IPS-15b (cell line): ENCODE data around the gene FAM184B.
A peak's percentile ranks its signal among the peaks of the same experiment; 100 is the strongest.

Experiments
- H3K27me3 ChIP-seq: one replicate; pipeline ENCODE4 v1.6.1; 2013; ENCODE audit warnings: low read length; ENCODE audit not compliant: control insufficient read depth, insufficient read depth
- H3K36me3 ChIP-seq: one replicate; pipeline ENCODE4 v1.6.1; 2013; ENCODE audit warnings: low read length; ENCODE audit not compliant: control insufficient read depth, insufficient read depth
- H3K4me1 ChIP-seq: one replicate; pipeline ENCODE4 v1.6.1; 2013; ENCODE audit warnings: mild to moderate bottlenecking, low read length; ENCODE audit not compliant: control insufficient read depth, insufficient read depth
- H3K4me3 ChIP-seq: one replicate; pipeline ENCODE4 v1.5.1; 2013; ENCODE audit warnings: low read depth, low read length
- H3K9ac ChIP-seq: one replicate; pipeline ENCODE4 v1.6.1; 2013; ENCODE audit warnings: low read depth, mild to moderate bottlenecking, low read length
- H3K9me3 ChIP-seq: one replicate; pipeline ENCODE4 v1.6.1; 2013; ENCODE audit warnings: mild to moderate bottlenecking, low read length; ENCODE audit not compliant: control insufficient read depth, insufficient read depth

FAM184B gene

GRCh38 chr4:17614416-17615299 lies 166.8 kb downstream of the FAM184B start, which contains the start of gene MED28:
MED28 (plus strand) TSS chr4:17614641; CDS start chr4:17614655, 14 bp downstream.
- H3K9me3 ChIP-seq: no peaks in the 10 kb centered on the region
- H3K9ac ChIP-seq: peak within 1 kb of the TSS; percentile 99
- no peaks in the 10 kb centered on the region for H3K4me1 ChIP-seq
- H3K36me3 ChIP-seq: peaks cover 15% of the 10 kb centered on the region
- H3K4me3 ChIP-seq: peak within 1 kb of the TSS; percentile 99
- no peaks in the 10 kb centered on the region for H3K27me3 ChIP-seq

GRCh38 chr4:17613761-17614415 lies 167.5 kb downstream of the FAM184B start:
- Histone ChIP-seq H3K9ac (no peak overlapping the region), H3K9me3 (no peaks in the 10 kb centered on the region), H3K4me3 (peak overlapping the region; percentile 99), H3K27me3 (no peaks in the 10 kb centered on the region), H3K36me3 (peaks cover 10% of the 10 kb centered on the region), H3K4me1 (no peaks in the 10 kb centered on the region)

DNA sequence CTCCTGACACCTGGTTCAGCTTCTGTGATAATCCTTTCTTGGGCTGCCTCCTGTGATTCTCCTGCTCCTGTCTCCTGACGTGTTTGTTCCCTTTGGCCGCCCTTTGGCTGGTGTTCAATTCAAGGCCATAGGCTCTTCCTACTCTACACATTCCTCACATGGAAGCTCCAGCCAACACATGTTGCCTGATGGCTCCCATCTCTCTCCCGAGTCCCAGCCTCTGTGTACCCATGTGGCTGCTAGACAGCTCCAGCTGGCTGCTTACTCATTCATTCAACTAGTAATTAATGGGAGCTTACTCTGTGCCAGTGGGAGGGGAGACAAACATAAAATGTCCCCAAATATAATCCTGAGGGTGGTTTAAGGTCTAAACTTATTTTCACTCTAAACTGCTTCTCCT lies 176.2 kb downstream of the FAM184B start:
- peaks cover 6% of the 10 kb centered on the region for H3K36me3 ChIP-seq
- no peaks in the 10 kb centered on the region for H3K9me3 ChIP-seq

DNA sequence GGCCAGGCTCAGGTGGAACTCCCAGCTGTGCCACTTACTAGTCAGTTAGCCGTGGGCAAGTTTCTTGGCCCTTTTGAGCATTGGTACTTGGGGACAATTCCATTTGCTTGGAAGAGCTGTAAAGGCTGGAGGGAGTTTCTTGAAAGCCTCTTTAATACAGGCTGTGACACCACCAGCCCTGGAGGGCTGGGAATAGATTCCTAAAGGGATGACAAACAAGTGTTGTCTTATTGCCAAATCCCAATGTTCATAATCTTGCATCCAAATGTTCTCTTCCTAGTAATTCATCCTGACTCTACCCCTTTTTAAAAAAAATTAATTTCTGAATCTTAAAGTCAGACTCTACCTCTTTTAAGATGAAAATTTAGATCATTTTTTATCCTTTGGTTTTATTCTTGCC lies 181.6 kb downstream of the FAM184B start:
- no peaks in the 10 kb centered on the region for H3K9me3 ChIP-seq
- no peaks in the 10 kb centered on the region for H3K27me3 ChIP-seq
- H3K9ac ChIP-seq: no peak overlapping the region
- H3K4me3 ChIP-seq: no peak overlapping the region
- H3K4me1 ChIP-seq: no peaks in the 10 kb centered on the region
- peaks cover 25% of the 10 kb centered on the region for H3K36me3 ChIP-seq

More for the DNA sequence above, 176.2 kb downstream of the FAM184B start:
- H3K27me3 ChIP-seq: no peaks in the 10 kb centered on the region
- H3K9ac ChIP-seq: no peak overlapping the region
- H3K4me1 ChIP-seq: no peaks in the 10 kb centered on the region
- H3K4me3 ChIP-seq: no peak overlapping the region

DNA sequence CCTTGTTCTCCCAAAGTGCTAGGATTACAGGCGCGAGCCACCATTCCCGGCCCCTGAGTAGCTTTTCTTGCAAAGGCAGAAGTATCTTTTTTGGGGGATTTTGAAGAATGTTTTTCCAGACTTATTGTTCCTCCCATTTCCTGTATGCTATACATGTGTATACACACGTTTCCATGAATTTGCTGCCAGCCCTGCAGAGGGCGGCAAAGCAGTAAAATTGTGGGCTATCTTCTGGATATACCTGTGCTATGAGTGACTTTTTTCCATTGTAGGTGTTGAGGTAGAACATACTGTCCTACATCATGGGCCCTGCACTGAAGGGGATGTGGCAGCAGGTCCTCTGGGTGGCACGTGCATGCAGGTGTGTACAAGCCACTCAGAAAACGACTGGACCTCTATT lies 183.9 kb downstream of the FAM184B start:
- no peak overlapping the region for H3K4me3 ChIP-seq
- no peaks in the 10 kb centered on the region for H3K27me3 ChIP-seq
- H3K9me3 ChIP-seq: no peaks in the 10 kb centered on the region
- H3K9ac ChIP-seq: no peak overlapping the region
- no peaks in the 10 kb centered on the region for H3K4me1 ChIP-seq
- H3K36me3 ChIP-seq: peaks cover 24% of the 10 kb centered on the region

DNA sequence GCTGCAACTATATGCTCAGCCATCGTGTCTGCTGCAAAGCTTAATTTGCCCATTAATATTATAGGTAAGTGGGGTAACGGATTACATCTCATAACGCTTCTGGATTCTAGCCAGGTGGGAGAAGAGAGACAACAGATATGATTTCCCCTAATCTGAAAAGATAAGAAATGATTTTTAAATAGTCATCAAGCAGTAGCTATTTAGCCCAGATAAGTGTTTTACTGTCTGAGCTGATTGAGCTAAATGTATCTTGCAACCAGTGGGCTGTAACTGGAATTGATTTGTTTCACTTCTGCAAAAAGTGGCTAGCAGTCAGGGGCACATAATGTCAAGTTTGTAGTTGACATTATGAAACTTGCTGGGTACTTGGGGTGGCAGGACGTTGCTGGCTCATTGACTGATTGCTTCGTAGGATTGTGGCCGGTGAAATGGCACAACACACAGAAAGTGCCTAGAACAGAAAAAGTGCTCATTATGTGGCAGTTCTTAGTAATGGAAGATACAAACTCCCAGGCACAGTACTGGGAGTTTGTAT lies 185.9 kb downstream of the FAM184B start:
- H3K27me3 ChIP-seq: no peaks in the 10 kb centered on the region
- no peak overlapping the region for H3K9ac ChIP-seq
- no peak overlapping the region for H3K4me3 ChIP-seq
- peaks cover 24% of the 10 kb centered on the region for H3K36me3 ChIP-seq
- no peaks in the 10 kb centered on the region for H3K4me1 ChIP-seq
- H3K9me3 ChIP-seq: no peaks in the 10 kb centered on the region

DNA sequence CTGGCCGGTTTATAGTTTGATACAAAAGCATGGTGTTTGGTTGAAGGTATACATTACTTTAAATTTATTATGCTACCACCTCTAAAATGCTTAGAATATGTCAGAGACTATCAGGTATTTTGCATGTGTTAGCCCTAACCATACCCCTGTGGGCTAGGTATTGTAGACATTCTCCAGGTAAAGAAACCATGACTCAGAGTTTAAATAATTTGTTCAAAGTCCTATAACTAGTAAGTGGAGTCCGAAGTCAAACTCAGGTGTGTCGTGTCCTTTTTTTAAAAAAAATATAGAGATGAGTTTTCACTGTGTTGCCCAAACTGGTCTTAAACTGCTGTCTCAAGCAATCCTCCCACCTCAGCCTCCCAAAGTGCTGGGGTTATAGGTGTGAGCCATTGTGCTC lies 192.1 kb downstream of the FAM184B start:
- Histone ChIP-seq H3K9me3 (no peaks in the 10 kb centered on the region), H3K27me3 (no peaks in the 10 kb centered on the region), H3K36me3 (peaks cover 15% of the 10 kb centered on the region), H3K9ac (no peak overlapping the region), H3K4me1 (no peaks in the 10 kb centered on the region), H3K4me3 (no peak overlapping the region)

DNA sequence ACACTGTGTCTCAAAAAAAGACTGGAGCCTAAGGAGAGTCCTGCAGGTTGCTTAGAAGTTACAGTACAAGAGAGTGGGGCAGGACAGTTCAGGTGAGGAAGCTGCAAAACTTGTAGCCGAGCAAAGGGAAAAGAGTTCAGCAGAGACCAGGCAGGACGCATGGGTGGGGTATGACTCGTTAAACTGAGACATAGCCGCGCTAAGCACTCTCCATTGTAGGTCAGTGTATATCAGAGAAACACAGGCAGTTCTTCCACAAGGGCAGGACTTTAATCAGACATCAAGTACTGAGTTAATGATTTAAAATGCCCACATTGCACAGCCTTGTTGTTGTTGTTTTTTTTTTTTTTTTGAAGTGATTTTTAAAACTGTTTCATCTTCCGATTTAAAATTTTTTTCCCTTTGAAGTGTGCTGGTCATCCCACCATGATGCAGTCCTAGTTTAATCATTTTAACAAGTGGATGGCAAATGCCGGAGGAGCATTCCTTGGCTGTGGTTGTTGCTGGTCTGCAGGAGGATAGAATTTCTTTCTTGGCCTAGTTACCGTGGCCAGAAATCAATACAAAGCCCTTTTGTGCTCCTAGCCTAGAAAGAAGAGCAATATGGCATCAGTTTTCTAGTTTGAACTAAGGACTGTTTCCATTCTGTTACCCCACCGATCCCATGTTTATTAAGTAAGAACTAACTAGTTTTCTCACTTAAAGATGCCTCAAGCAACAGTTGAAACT lies 194.2 kb downstream of the FAM184B start:
- no peaks in the 10 kb centered on the region for H3K9me3 ChIP-seq
- no peak overlapping the region for H3K9ac ChIP-seq
- peaks cover 21% of the 10 kb centered on the region for H3K36me3 ChIP-seq
- H3K4me3 ChIP-seq: no peak overlapping the region
- H3K4me1 ChIP-seq: no peaks in the 10 kb centered on the region
- H3K27me3 ChIP-seq: no peaks in the 10 kb centered on the region

- H3K36me3 ChIP-seq: peaks cover 24% of the 10 kb centered on the region
- no peaks in the 10 kb centered on the region for H3K27me3 ChIP-seq
- H3K4me3 ChIP-seq: no peak overlapping the region
- H3K9me3 ChIP-seq: no peaks in the 10 kb centered on the region
- H3K9ac ChIP-seq: no peak overlapping the region
- H3K4me1 ChIP-seq: no peaks in the 10 kb centered on the region
These were observed 196.8 kb downstream of the FAM184B start for GRCh38 chr4:17584521-17585213.

- no peak overlapping the region for H3K4me3 ChIP-seq
- no peaks in the 10 kb centered on the region for H3K9me3 ChIP-seq
- no peak overlapping the region for H3K9ac ChIP-seq
- no peaks in the 10 kb centered on the region for H3K4me1 ChIP-seq
- no peaks in the 10 kb centered on the region for H3K27me3 ChIP-seq
- H3K36me3 ChIP-seq: peaks cover 24% of the 10 kb centered on the region
These were observed 197.5 kb downstream of the FAM184B start for GRCh38 chr4:17583941-17584340.

- H3K27me3 ChIP-seq: no peaks in the 10 kb centered on the region
- peaks cover 21% of the 10 kb centered on the region for H3K36me3 ChIP-seq
- H3K9me3 ChIP-seq: no peaks in the 10 kb centered on the region
These were observed 198.1 kb downstream of the FAM184B start for GRCh38 chr4:17583276-17583675.

More at GRCh38 chr4:17583276-17583675, 198.1 kb downstream of the FAM184B start:
- peaks cover 4% of the 10 kb centered on the region for H3K4me1 ChIP-seq
- H3K9ac ChIP-seq: no peak overlapping the region
- H3K4me3 ChIP-seq: no peak overlapping the region
